HL-60 (cell line): ENCODE data around the gene TMEM231.

Experiments
- DNase-seq, 2 experiments: peaks; one replicate each; pipeline ENCODE4 v3.0.0-alpha.2; 2010 to 2020; ENCODE audit warnings: low read depth in 1 of 2, low spot score in 1 of 2
- H3K27ac ChIP-seq: fragments of 250-450 bp; sonication (Bioruptor Pico); replicated peaks from 2 replicates; pipeline ENCODE4 v1.5.1; 2020; ENCODE audit warnings: mild to moderate bottlenecking, moderate library complexity
- H3K27me3 ChIP-seq: fragments of 250-450 bp; sonication (Bioruptor Pico); 2 replicates; pipeline ENCODE4 v1.5.1; 2021; ENCODE audit warnings: mild to moderate bottlenecking, moderate library complexity; ENCODE audit not compliant: insufficient read depth, poor library complexity, severe bottlenecking
- H3K4me3 ChIP-seq: replicated peaks from 2 replicates; pipeline ENCODE4 v1.5.1; 2011; ENCODE audit warnings: mild to moderate bottlenecking, control low read depth, low read length; ENCODE audit not compliant: insufficient read depth
- CTCF ChIP-seq: IDR thresholded peaks from one replicate; pipeline ENCODE4 v1.5.1; 2011; ENCODE audit warnings: low read length, control low read depth, inconsistent platforms; ENCODE audit not compliant: insufficient read depth
- GABPA ChIP-seq: IDR thresholded peaks from 2 replicates; pipeline ENCODE4 v1.6.1; 2012; ENCODE audit warnings: low read depth
- POLR2AphosphoS5 ChIP-seq: IDR thresholded peaks from 2 replicates; pipeline ENCODE4 v1.6.1; 2012; ENCODE audit warnings: low read depth
- REST ChIP-seq: IDR thresholded peaks from 2 replicates; pipeline ENCODE4 v1.6.1; 2012; ENCODE audit warnings: low read depth; ENCODE audit not compliant: insufficient replicate concordance
- SPI1 ChIP-seq: IDR thresholded peaks from 2 replicates; pipeline ENCODE4 v1.6.1; 2012; ENCODE audit warnings: low read depth, mild to moderate bottlenecking, borderline replicate concordance

TMEM231 gene

DNA sequence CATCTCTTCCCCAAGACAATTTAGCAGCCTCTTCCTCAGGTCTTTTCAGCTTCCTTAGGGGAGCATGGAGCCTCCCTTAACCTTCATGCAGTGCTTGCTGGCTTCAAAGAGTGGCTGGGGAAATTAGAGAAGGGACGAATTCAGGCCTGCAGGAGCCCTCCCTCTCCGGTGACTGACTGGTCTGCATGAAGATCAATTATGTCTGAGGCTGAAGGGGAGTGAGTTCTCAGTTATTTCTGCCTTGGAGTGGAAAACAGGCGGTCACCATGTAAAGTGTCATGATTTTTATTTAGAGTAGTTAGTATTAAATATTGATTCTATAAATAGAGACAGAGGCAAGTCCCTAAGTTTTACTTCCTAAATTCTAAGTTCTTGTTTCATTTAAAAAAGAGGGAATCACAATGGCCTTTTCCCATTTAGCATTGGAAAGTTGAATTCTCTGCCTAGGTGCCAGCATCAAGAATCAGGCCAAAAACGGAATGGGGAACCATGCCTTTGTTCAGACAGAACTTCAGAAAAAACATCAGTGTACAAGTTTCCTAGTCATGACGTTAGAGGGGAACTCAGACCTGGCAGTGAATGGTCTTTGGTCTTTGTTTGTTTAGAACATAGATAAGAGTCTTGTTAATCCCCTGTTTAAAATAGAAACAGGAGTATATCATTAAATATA, 14.5 kb upstream of the TMEM231 start:
- Histone ChIP-seq H3K27me3 (no peaks in the 10 kb centered on the region), H3K27ac (no peak overlapping the region), H3K4me3 (no peak overlapping the region)
- DNase-seq, result no peak
- TF ChIP-seq CTCF (no peak), REST (no peak), GABPA (no peak), SPI1 (no peak), POLR2AphosphoS5 (no peak)

DNA sequence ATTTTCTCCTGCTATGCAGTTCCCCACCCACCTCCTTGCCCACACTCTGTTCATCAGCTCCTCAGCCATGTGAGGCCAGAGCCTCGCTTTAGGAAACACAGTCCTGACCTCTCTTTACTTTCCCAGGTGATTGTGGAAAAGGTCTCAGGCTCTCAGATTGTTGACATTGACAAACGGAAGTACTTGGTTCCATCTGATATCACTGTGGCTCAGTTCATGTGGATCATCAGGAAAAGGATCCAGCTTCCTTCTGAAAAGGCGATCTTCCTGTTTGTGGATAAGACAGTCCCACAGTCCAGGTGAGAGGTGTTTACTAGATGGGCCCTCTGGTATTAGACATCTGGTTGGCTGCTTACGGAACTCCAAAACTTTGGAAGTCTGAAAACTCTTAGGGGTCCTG, 11.9 kb upstream of the TMEM231 start:
- Histone ChIP-seq H3K4me3 (no peak overlapping the region), H3K27me3 (no peaks in the 10 kb centered on the region), H3K27ac (no peak overlapping the region)
- no peak for TF ChIP-seq POLR2AphosphoS5
- no peak for TF ChIP-seq CTCF
- TF ChIP-seq REST, result no peak
- no peak for TF ChIP-seq GABPA
- no peak for TF ChIP-seq SPI1
- no peak for DNase-seq

GRCh38 chr16:75566758-75567255, 10.8 kb upstream of the TMEM231 start:
- no peak overlapping the region; the same call in 1 of the 2 replicates for H3K27ac ChIP-seq
- H3K4me3 ChIP-seq, result peak overlapping the region; percentile 98
- no peaks in the 10 kb centered on the region for H3K27me3 ChIP-seq
- DNase-seq, result no peak
- no peak for TF ChIP-seq GABPA
- TF ChIP-seq REST, result peak; percentile 92
- no peak for TF ChIP-seq POLR2AphosphoS5
- no peak for TF ChIP-seq SPI1
- no peak for TF ChIP-seq CTCF
